Smooth muscle cell (in vitro differentiated cells): ENCODE measurements around the gene UGT2A3. TPM values are rescaled to one million over a fixed set of nuclear protein-coding genes. Genes with fewer than 3 reads are reported as not detected.

Source experiments
- DNase-seq: peaks from one replicate; lab custom pipeline; 2025; ENCODE audit not compliant: unreplicated experiment; lab: John Stamatoyannopoulos, UW
- H2AFZ ChIP-seq: fragments of 200-600 bp; sonication (generic); 2 replicates; pipeline ENCODE4 v1.6.0; 2016; ENCODE audit warnings: antibody characterized with exemption, low read depth, mild to moderate bottlenecking
- H3F3A ChIP-seq: fragments of 200-600 bp; sonication (generic); 2 replicates; pipeline ENCODE4 v1.6.0; 2017; ENCODE audit warnings: antibody characterized with exemption, low read depth
- H3K27ac ChIP-seq: fragments of 200-600 bp; sonication (generic); 2 replicates; pipeline ENCODE4 v1.5.1; 2016; ENCODE audit warnings: low read depth, mild to moderate bottlenecking
- H3K27me3 ChIP-seq: fragments of 200-600 bp; sonication (generic); 2 replicates; pipeline ENCODE4 v1.6.1; 2016; ENCODE audit warnings: low read depth, mild to moderate bottlenecking
- H3K36me3 ChIP-seq: fragments of 200-600 bp; sonication (generic); 2 replicates; pipeline ENCODE4 v1.5.1; 2016; ENCODE audit warnings: low read depth
- H3K4me1 ChIP-seq: fragments of 200-600 bp; sonication (generic); 2 replicates; pipeline ENCODE4 v1.5.1; 2016; ENCODE audit warnings: low read depth
- H3K4me2 ChIP-seq: fragments of 200-600 bp; sonication (generic); 2 replicates; pipeline ENCODE4 v1.6.0; 2016; ENCODE audit warnings: mild to moderate bottlenecking
- H3K4me3 ChIP-seq: fragments of 200-600 bp; sonication (generic); 2 replicates; pipeline ENCODE4 v1.5.1; 2016; ENCODE audit warnings: mild to moderate bottlenecking
- H3K79me2 ChIP-seq: fragments of 200-600 bp; sonication (generic); 2 replicates; pipeline ENCODE4 v1.6.0; 2016; ENCODE audit warnings: low read depth, mild to moderate bottlenecking
- H3K9ac ChIP-seq: fragments of 200-600 bp; sonication (generic); 2 replicates; pipeline ENCODE4 v1.6.0; 2016; ENCODE audit warnings: low read depth
- H3K9me3 ChIP-seq: fragments of 200-600 bp; sonication (generic); replicated peaks from 2 replicates; pipeline ENCODE4 v1.5.1; 2016; ENCODE audit warnings: low read depth
- H4K20me1 ChIP-seq: fragments of 200-600 bp; sonication (generic); 2 replicates; pipeline ENCODE4 v1.6.0; 2016; ENCODE audit warnings: low read depth
- WGBS: methylation state at CpG from one replicate; pipeline ENCODE4 v1.1.7; 2016; ENCODE audit warnings: low lambda C conversion rate; 5-methylcytosine and 5-hydroxymethylcytosine counted together
- polyA plus RNA-seq: library from polyadenylated mRNA; unstranded; fragments of >200 nt; fragmentation: Nextera tagmentation; extraction: Ambion mirVana; gene quantifications from 2 replicates; pipeline ENCODE4 v1.2.1, GENCODE V29; 2016
- total RNA-seq: library from RNA; depleted of rRNA; stranded (reverse); fragments of >200 nt; gene quantifications from 2 replicates; pipeline ENCODE4 v1.2.3, GENCODE V29; 2014
- TF ChIP-seq, protein P1 (sequence below): fragments of 200-600 bp; sonication (generic); IDR thresholded peaks from 2 replicates; pipeline ENCODE4 v1.5.1; 2017; ENCODE audit warnings: borderline replicate concordance, mild to moderate bottlenecking, antibody characterized with exemption; ENCODE audit not compliant: insufficient read depth, poor library complexity, severe bottlenecking

UGT2A3 gene
- total and polyA plus RNA-seq, 2 experiments from 2014 or later: not detected

DNA sequence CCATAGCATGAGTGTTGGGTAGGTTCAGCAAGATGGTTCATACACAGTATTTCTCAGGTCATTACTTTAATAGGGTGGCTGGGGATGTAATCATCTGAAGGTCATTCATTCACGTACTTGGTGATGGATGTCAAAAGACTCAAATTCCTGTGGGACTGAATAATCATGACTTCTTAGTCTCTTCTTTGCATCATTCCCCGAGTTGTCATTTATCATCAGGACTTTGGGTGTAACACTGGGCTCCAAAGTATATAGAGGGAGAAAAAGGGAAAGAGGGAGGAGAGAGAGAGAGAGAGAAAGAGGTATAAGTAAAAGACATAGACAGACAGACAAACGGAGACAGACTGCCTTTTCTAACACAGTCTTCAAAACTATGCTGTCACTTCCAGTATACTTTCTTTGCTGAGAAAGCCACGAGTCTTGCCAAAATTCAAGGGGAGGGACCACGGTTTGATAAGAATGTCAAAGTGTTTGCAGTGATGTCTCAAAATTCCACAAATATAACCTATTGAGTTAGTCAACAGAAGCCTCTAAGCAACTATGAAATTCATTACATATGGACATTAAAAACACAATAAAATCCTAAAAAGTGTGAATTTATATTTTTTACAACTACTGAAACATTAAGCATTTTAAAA lies 55.9 kb downstream of the UGT2A3 start:
- no peak overlapping the region for H3K27ac ChIP-seq
- 77% methylated on average over 5 of the region's 5 CpGs for WGBS
- TF ChIP-seq, protein P1, sequence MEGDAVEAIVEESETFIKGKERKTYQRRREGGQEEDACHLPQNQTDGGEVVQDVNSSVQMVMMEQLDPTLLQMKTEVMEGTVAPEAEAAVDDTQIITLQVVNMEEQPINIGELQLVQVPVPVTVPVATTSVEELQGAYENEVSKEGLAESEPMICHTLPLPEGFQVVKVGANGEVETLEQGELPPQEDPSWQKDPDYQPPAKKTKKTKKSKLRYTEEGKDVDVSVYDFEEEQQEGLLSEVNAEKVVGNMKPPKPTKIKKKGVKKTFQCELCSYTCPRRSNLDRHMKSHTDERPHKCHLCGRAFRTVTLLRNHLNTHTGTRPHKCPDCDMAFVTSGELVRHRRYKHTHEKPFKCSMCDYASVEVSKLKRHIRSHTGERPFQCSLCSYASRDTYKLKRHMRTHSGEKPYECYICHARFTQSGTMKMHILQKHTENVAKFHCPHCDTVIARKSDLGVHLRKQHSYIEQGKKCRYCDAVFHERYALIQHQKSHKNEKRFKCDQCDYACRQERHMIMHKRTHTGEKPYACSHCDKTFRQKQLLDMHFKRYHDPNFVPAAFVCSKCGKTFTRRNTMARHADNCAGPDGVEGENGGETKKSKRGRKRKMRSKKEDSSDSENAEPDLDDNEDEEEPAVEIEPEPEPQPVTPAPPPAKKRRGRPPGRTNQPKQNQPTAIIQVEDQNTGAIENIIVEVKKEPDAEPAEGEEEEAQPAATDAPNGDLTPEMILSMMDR: no peak
- H3K27me3 ChIP-seq: no peaks in the 10 kb centered on the region
- H3F3A ChIP-seq: no peaks in the 10 kb centered on the region
- H3K36me3 ChIP-seq: no peaks in the 10 kb centered on the region
- H3K4me3 ChIP-seq: no peak overlapping the region
- no peak overlapping the region for H2AFZ ChIP-seq
- no peaks in the 10 kb centered on the region for H3K4me1 ChIP-seq
- no peaks in the 10 kb centered on the region for H4K20me1 ChIP-seq
- no peaks in the 10 kb centered on the region for H3K79me2 ChIP-seq
- no peaks in the 10 kb centered on the region for H3K9me3 ChIP-seq
- H3K4me2 ChIP-seq: no peak overlapping the region
- no peak overlapping the region for H3K9ac ChIP-seq
- no peak for DNase-seq

DNA sequence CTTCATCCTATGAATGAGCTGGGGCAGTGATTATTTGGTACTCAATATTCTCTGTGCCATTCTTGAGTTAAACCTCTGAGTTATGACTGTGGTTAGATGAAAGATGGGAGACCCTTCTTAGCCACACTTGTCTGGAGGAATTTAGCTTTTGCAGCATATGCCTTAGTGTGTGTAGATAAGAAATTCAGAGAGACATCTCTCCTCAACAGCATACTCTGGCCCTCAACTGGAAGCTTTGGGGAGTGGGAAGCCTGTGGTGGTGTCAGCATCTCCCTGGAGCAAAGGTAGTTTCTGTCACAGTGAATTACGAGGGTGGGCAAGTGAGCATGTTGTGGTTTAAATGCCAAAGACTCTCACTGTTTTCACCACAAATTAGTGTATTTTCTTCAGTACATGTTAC lies 58.7 kb downstream of the UGT2A3 start:
- Histone ChIP-seq H3K79me2 (no peaks in the 10 kb centered on the region), H3K4me3 (no peak overlapping the region), H4K20me1 (no peaks in the 10 kb centered on the region), H3K9me3 (no peaks in the 10 kb centered on the region), H3K27ac (no peak overlapping the region), H3F3A (no peaks in the 10 kb centered on the region), H2AFZ (no peak overlapping the region), H3K27me3 (no peaks in the 10 kb centered on the region), H3K4me2 (no peak overlapping the region), H3K4me1 (no peaks in the 10 kb centered on the region), H3K36me3 (no peaks in the 10 kb centered on the region), H3K9ac (no peak overlapping the region)
- DNase-seq: no peak
- TF ChIP-seq, protein P1: no peak
- WGBS: 96% methylated on average over 1 of the region's 1 CpG

DNA sequence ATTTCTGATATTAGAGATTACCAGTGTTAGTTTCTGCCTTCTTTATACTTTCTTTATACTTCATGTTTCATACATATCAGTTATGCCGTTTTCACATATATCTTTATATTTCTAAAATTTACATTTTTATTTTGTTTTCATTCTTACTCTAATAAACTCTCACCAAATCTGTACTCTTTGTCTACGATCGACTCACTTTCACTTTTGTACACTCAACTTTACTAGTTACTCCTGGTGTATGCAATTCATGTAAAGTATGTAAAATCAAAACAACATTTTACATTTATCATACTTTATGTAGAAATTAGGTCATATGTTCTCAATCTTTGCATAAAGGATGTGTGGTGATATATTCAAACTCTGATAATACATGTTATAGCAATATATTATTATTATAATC lies 59.9 kb downstream of the UGT2A3 start:
- H3F3A ChIP-seq: no peaks in the 10 kb centered on the region
- no peak for DNase-seq
- no peak overlapping the region for H3K4me2 ChIP-seq
- H3K27me3 ChIP-seq: no peaks in the 10 kb centered on the region
- no peaks in the 10 kb centered on the region for H3K4me1 ChIP-seq
- H3K4me3 ChIP-seq: no peak overlapping the region
- 96% methylated on average over 3 of the region's 3 CpGs for WGBS
- no peak overlapping the region for H3K9ac ChIP-seq
- H3K9me3 ChIP-seq: no peaks in the 10 kb centered on the region
- H3K79me2 ChIP-seq: no peaks in the 10 kb centered on the region
- H2AFZ ChIP-seq: no peak overlapping the region
- TF ChIP-seq, protein P1: no peak
- H4K20me1 ChIP-seq: no peaks in the 10 kb centered on the region
- no peak overlapping the region for H3K27ac ChIP-seq
- H3K36me3 ChIP-seq: no peaks in the 10 kb centered on the region

DNA sequence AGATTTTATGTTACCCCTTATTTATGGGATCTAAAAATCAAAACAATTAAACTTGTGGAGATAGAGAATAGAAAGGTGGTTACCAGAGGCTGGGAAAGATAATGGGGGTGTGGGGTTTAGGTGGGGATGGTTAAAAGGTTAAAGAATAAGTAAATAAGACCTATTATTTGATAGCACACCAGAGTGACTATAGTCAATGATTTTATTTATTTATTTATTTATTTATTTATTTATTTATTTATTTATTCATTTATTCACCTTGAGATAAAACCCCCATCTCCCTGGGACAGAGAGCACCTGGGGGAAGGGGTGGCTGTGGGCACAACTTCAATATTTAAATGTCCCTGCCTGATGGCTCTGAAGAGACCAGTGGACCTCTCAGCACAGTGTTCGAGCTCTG lies 66.1 kb downstream of the UGT2A3 start:
- Histone ChIP-seq H3K27me3 (no peaks in the 10 kb centered on the region), H4K20me1 (no peaks in the 10 kb centered on the region), H3K4me2 (no peak overlapping the region), H3F3A (no peaks in the 10 kb centered on the region), H3K36me3 (no peaks in the 10 kb centered on the region), H3K9ac (no peak overlapping the region), H3K9me3 (no peaks in the 10 kb centered on the region), H3K4me3 (no peak overlapping the region), H3K79me2 (no peaks in the 10 kb centered on the region), H3K27ac (no peak overlapping the region), H3K4me1 (no peaks in the 10 kb centered on the region), H2AFZ (no peak overlapping the region)
- DNase-seq: no peak
- 94% methylated on average over 1 of the region's 1 CpG for WGBS
- TF ChIP-seq, protein P1: no peak
